Dedifferentiated amniotic fluid mesenchymal stem cell (primary cell): ENCODE results near the gene PSMB7.

Source experiments
- DNase-seq: peaks from one replicate; pipeline ENCODE4 v3.0.0-alpha.2; 2016; ENCODE audit errors: extremely low spot score

The PSMB7 gene

GRCh38 chr9:124415102-124415851 lies at the start of gene PSMB7:
PSMB7 (minus strand) TSS chr9:124415442; CDS start chr9:124415425, 17 bp downstream.
- peak; percentile 98 for DNase-seq

DNA sequence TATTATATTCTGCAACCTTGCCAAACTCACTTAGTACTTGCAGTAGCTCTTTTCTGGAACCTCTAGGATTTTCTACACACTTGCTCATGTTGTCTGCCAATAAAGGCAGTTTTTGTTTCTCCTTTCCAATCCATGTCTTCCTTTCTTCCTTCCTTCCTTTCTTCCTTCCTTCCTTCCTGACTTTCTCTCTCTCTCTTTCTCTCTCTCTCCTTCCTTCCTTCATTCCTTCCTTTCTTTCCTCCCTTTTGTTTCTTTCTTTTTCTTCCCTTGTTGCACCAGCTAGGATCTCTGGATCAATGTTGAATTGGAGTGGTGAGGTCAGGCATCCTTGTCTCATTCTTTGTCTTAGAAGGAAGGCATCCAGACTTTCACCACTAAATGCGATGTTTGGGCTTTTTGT lies 47.5 kb upstream of the PSMB7 start:
- no peak for DNase-seq

GRCh38 chr9:124458441-124458840 lies 43.2 kb upstream of the PSMB7 start:
- no peak for DNase-seq

- no peak for DNase-seq
Measured at GRCh38 chr9:124457887-124458431, 42.7 kb upstream of the PSMB7 start.

GRCh38 chr9:124457079-124457886 lies 42.0 kb upstream of the PSMB7 start:
- DNase-seq: no peak

- DNase-seq: no peak
Measured at GRCh38 chr9:124456341-124457078, 41.3 kb upstream of the PSMB7 start.

DNA sequence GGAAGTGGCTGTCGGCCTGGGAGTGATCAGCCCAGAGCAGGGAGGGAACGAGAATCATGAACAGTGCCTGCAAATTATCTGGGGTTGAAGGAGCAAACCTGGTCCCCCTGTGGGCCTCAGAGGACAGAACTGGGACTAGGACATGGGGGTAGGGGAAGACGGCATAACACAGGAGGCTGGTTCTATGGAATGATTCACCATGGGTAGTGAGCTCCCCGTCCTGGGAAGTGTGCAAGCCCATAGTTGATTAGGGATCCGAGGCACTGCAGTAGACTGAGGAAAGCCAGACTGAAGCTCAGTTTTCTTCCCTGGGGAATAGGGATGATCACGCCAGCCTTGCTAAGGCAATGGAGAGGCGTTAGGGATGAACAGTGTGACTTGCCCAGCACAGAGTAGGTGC lies 40.6 kb upstream of the PSMB7 start:
- DNase-seq: no peak

DNA sequence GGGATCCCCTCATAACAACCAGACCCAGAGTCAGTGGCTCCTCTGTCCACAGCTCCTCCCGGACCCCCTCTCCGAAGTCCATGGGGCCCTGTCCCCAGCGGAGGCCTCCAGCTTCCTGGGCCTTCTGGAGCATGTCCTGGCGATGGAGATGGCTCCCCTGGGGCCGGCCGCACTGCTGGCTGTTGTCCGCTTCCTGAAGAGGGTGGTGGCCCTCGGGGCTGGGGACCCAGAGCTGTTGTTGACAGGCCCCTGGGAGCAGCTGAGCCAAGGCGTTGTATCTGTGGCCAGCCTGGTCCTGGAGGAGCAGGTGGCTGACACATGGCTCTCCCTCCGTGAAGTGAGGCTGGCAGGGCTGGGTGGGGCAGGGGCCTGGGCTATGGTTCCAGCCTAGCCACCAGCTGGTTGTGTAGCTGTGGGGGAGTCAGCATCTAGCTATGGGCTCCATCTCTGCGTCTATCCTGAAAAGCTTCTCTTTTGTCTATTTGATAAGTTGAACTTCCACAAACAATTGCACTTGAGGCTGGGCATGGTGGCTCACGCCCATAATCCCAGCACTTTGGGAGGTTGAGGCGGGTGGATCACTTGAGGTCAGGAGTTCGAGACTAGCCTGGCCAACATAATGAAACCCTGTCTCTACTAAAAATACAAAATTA lies 39.7 kb upstream of the PSMB7 start:
- DNase-seq: no peak

- no peak for DNase-seq
Measured at GRCh38 chr9:124454296-124454695, 39.1 kb upstream of the PSMB7 start.

GRCh38 chr9:124453586-124454191 lies 38.4 kb upstream of the PSMB7 start:
- DNase-seq: no peak

DNA sequence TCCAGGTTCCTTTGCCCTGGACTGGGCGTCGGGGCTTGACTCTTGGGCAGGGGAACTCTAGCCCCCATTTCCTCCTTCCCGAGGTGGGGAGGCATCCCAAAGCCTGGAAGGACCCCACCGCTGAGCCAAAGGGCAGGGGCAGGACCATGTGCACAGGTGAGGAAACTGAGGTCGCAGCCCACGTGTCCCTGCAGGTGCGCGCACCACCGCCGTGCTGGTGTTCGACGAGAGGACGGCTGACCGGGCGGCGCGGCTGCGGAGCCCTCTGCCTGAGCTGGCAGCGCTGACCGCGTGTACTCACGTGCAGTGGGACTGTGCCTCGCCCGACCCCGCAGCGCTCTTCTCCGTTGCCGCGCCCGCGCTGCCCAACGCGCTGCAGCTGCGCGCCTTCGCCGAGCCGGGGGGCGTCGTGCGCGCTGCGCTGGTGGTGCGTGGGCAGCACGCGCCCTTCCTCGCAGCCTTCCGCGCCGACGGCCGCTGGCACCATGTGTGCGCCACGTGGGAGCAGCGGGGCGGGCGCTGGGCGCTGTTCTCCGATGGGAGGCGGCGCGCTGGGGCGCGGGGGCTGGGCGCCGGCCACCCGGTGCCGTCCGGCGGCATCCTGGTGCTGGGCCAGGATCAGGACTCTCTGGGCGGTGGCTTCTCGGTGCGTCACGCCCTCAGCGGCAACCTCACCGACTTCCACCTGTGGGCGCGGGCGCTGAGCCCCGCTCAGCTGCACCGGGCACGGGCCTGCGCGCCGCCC lies 37.8 kb upstream of the PSMB7 start:
- DNase-seq: no peak

- DNase-seq: no peak
Measured at GRCh38 chr9:124452326-124452725, 37.1 kb upstream of the PSMB7 start.

- DNase-seq: no peak
Measured at GRCh38 chr9:124450931-124451661, 35.9 kb upstream of the PSMB7 start.

DNA sequence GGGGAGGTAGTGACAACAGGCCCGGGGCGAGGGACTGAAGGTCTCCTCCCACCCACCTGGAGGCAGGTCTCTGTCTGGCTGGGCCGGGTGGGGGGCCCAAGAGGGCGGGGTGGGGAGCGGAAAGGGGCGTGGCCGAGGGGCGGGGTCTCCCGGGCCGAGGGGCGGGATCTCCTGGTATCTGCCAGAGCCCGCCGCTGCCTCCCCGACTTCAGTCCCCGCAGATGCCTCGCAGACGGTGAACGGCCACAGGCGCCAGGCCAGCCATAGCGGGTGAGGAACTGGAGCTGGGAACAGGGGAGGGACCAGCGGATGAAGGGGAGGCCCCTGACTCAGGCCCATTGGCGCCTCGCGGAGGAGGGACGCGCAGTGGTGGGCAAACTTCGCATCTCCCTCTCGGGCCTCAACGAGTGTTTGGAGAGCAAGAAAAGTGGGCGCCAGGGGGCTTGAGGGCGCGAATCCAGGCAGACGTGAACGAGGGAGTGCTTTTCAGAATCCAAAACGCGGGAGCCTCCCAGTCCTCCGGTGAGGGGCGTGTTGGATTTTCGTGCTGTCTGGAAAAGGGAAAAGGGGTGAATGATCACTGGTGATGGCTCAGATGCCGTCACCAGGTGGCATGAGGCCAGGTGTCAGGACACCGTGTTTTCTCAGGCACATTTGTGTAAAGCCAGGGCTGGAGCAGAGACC lies 35.1 kb upstream of the PSMB7 start, which contains the start of gene ADGRD2:
TSS of gene ADGRD2 (plus strand) at position 211 of the 684 bp plus-strand sequence. CDS start 1,216 bp downstream, outside the sequence.
- DNase-seq: no peak

- no peak for DNase-seq
Measured at GRCh38 chr9:124449381-124450151, 34.3 kb upstream of the PSMB7 start.

DNA sequence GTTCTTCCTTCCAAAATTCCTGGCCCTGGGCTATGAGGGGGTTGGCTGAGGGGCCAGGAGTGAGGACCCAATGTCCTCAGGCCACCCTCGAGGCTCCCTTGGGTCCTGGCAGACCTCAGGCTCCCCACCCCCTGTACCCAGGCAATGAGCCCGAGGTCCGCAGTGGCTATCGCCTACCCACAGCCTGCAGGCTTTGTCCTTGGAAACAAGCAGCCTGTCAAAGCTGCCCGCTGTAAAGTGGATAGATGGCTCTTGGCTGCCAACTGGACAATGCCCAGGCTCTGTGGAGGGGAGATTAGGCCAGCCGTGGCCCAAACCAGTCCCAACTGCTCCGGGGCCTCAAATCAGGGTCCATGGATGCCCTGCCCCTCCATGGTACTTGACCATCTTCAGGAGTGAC lies 32.8 kb upstream of the PSMB7 start:
- no peak for DNase-seq

- no peak for DNase-seq
Measured at GRCh38 chr9:124447297-124447661, 32.0 kb upstream of the PSMB7 start.

DNA sequence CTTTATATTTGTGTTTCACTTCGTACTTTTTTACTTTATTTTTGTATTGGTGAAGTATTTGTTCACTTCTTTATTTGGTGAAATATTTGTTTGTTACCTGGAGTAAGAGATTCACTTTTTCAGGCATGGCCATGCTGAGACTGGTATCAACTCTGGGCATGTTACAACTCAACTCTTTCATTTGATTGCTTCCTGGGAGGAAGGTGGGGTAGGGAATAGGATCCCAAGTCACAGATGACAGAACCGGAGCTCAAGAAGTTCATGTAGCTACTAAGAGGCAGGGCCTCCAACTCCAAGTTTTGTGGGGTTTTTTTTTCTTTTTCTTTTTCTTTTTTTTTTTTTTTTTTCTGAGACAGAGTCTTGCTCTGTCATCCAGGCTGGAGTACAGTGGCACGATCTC lies 28.9 kb upstream of the PSMB7 start:
- no peak for DNase-seq
